ENCODE results near the gene XYLT1.

XYLT1 gene

DNA sequence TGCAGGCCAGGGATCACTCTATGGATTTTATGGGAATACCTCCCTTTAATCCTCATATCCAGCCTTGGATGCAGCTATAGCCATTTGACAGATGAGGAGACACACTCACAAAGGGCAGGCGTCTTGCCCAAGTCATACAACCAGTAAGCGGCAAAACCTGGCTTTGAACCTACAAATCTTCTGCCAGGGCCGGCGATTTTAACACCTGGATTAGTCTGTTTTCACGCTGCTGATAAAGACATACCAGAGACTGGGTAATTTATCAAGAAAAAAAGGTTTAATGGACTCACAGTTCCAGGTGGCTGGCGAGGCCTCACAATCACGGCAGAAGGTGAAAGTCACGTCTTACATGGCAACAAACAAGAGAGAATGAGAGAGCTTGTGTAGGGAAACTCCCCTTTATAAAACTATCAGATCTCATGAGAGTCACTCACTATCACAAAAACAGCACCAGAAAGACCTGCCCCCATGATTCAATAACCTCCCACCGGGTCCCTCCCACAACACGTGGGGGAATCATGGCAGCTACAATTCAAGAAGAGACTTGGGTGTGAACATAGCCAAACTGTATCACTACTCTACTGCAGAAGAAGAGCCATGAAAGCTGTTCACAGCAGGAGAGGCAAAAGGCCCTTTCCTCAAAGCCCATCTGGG, 67.5 kb downstream of the XYLT1 start:
- DNase-seq (ENCODE audit: low read depth, low spot score): no peak

DNA sequence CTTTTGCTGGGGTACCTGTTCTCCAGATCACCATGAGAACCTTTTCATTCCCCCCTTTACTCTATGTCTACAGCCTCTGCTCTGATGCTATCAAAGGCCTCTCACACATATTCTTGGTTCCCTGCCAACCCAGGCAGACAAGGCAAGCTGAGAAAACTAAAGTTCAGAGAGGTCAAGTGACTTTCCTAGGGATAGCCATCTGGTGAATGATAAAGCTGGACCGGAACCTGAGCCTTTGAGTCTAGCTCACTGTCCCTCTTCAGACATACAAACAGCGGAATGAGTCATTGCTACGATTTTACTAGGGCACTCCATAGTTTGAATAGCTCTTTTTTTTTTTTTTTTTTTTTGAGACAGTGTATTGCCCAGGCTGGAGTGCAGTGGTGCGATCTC, 73.3 kb downstream of the XYLT1 start:
- peak; percentile 50 for DNase-seq (ENCODE audit: low read depth, low spot score)

DNA sequence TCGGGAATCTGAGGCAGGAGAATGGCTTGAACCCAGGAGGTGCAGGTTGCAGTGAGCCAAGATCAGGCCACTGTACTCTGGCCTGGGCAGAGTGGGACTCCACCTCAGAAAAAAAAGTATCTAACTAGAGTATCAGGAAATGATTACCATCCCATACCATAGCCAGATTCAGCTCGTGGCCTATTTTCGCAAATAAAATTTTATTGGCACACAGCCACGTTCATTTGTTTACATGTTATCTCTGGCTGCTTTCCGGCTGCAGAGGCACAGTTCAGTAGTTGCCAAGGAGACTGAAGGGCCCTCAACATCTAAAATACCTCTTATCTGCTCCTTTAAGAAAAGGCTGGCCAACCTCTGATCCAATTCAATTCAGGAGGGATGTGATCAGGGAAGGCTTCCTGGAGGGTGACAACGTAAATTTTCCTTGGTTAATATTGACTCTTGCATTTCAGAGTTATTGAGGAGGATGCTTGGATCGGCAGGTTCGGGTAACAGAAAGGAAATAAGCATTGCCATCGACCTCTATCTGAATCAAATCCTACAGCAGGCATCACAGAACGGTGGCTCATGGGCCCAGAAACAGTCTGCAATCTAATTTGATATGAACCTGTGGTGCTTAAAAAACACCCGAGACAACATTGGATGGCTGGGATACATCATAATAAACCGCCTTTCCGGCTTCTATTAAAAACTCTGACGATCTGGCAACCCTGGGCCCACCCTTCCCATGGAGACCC, 73.8 kb downstream of the XYLT1 start:
- peak; percentile 47 for DNase-seq (ENCODE audit: low read depth, low spot score)

DNA sequence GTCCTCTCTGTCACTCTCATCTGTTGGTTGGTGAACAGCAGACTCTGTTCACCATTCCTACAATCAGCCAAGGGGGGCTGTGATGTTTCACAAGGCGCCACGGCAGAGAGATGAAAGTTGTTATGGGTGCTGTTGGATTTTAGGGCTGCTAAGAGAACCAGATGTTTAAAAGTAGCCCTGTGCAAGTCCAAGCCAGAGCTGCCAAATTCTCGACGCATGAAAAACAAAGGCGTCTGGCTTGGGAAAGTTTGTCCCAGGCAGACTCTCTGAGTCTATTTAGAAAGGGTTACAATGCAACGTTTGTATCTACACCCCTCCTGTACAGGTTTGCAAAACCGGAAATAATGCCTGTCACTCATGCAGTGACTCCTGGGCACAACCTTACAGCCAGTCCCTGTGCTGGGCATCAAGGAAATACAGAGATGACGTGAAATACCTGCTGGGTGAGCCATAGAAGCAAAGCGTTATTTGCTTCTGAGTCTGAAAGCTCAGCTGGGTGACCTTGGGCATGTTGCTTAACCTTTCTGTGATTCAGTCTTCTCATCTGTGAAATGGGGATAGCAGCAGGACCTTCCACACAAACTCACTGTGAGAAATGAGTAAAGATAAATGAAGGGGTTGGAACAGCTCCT, 74.8 kb downstream of the XYLT1 start:
- DNase-seq (ENCODE audit: low read depth, low spot score): peak; percentile 25

DNA sequence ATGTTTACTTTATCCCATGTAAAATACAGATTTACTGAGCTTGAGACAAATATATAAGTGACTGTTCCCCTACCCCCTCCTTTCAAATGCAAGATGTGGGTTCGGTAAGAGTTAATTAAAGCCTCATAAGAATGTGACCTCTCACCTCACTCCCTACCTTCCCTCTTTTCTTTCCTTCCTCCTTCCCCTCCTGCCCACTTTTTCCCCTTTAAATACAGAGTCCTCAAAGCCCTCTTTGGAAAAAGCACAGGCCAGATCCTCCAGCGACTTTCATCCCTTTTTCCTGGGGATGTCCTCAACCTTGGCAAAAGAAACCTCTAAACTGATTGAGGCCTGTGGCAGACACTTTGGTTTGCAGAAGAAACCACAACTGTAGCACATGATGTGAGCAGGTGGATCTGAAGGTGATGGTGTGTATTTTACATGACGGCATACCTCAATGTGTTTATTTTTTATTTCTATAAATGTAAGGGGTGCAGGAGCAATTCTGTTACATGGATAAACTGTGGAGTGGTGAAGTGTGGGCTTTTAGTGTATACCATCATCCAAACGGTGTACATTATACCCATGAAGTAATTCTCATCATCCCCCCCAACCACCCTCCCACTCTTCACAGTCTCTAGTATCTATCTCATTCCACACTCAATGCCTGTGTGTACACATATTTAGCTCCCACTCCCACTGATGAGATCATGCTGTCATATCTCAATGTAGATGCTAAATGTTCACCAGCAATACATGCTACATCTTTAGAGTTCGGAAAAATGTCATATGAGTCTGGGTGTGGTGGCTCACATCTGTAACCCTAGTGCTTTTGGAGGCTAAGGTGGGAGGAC, 77.7 kb downstream of the XYLT1 start:
- no peak for DNase-seq (ENCODE audit: low read depth, low spot score)

DNA sequence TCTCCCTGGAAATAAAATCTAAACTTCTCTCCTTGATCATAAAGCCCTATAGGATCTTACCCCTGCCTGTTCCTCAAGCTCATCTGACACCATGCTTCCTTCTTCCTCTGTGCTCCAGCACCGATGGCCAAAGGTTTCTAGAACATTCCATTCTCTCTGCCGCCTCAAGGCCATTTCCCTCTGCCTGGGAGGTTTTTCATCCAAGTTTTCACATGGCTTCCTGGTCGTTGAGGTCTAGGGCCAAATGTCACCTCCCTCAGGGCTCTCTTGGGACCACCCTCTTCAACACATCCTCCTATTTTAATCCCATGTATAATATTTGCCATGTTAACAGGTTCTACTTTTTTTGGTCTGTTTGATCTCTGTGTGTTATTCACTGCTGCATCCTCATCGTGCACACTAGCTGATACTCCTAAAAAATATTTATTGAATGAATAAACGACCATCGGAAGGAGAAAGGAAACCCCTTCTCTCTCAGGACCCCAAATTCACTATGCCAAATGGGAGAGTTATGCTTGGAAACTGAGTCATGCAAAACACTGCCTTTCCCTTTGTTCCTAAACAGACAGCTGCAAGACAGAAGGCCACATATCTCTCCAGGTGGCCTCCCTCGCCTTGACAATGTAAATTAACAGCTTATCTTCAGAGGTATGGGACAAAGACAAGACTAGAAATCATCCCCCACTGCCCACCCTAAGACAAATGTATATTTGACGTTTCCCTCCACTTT, 78.5 kb downstream of the XYLT1 start:
- DNase-seq (ENCODE audit: low read depth, low spot score): no peak

DNA sequence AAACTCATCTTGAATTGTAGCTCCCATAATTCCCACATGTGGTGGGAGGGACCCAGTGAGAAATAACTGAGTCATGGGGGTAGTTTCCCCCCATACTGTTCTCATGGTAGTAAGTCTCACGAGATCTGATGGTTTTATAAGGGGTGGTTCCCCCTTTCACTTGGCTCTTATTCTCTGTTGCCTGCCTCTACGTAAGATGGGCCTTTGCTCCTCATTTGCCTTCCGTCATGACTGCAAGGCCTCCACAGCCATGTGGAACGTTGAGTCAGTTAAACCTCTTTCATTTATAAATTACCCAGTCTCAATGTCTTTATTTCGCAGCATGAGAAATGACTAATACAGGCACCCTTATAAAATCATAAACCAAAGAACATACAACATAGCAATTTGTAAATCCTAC, 79.0 kb downstream of the XYLT1 start:
- no peak for DNase-seq (ENCODE audit: low read depth, low spot score)

DNA sequence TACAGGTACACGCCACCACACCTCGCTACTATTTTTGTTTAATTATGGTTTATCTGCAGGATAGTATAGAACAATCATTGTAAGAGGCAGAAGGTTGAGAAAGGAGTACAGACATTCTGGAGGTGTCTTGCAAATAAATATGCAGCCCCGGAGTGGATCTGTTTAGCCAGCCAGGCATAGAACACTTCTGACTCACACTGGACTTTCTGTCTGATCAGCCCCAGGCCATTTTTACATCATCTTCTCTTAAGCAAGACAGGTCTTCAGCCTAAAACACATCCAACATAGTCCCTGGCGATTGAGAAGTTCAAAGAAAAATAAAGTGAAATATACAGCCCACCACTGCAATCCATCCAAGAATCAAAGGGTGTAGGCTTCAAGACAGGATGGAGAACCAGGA, 81.4 kb downstream of the XYLT1 start:
- no peak for DNase-seq (ENCODE audit: low read depth, low spot score)

DNA sequence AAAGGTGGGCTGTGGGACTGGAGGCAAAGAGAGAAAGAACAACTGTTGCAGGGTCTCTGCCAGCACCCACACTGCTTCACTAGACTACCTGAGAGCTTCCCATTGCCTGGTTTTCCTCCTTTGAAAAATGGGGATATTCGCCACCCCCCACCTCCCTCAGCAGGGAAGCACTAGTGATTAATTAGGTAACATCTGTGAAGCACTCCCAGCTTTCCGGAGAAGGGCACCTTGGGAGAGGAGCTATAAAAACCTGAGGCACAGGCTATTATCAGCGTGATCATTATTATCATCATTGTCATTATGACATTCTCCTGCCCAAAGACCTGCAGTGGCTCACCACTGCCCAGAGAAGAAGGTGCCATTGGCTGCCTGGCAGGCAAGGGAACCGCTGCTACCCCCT, 83.5 kb downstream of the XYLT1 start:
- no peak for DNase-seq (ENCODE audit: low read depth, low spot score)

DNA sequence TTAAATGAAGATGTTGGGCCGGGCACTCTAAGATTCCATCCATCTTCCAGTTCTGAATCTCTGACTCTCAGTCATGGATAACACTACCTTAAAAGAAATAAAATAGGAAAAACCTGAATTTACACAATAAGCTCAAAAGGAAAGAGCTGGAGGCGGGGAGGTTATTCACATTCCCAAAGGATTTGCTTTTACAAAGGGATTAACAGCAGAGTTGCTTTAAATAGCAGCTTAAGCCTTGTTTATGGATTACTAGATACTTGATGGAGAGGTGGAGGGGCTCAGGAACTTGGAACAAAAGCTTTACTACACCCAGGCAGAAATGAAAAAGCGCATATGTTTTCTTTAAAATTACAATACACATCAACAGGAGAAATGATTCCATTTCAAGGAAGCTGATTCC, 84.5 kb downstream of the XYLT1 start:
- DNase-seq (ENCODE audit: low read depth, low spot score): no peak

DNA sequence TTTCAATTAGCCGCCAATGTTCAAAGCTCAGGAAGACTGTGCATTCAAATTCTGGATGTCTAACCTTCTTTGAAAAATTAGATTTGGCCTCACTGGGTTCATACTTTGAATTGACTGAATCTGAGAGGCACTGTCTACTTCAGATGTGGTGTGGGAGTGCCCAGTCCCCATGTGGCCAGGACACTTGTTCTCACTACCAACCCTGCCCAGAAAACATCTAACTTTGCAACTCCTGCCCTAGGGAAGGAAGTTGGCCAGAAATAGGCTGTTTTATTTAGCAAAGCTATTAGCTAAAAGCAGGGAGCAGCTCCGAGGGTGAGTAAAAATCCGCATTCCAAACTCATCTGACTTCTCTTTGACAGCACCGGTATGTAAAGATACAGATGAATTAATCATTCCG, 86.3 kb downstream of the XYLT1 start:
- no peak for DNase-seq (ENCODE audit: low read depth, low spot score)

DNA sequence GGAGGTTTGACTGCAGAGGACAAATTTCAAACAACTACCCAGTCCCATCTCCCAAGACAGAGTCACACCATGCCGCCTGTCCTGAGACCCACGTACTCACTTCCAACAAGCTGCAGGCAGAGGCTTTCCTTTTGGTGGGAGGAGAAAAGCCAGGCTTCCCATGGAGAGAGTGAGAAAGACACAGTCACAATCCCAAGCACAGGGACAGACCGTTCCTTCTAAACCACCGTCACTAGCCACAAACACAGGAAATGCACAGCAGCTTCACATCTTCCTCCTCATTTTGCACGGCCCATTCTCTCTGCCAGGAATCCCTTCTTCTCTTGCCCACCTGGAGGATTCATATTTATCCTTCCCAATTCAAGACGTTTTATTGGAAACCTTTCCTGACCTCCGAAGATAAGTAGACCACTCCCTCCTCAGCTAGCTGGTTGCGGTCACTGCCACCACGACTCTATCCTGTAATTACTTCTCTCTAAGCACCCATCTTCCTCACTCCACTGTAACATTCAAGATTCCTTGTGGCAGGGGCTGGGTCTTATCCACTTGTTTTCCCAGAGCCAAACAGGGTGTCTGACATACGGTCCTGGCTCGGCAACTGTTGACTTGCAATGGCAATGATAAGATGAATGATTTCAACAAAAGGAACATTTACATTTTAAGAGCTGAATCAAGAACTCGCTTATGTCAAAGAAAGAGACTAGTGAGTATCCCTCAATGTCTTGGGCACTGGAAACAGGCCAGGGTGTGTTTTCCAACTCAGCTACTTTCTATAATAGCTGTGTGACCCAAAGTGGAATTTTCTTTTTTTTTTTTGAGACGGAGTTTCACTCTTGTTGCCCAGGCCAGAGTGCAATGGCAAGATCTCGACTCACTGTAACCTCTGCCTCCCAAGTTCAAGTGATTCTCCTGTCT, 87.6 kb downstream of the XYLT1 start:
- no peak for DNase-seq (ENCODE audit: low read depth, low spot score)

DNA sequence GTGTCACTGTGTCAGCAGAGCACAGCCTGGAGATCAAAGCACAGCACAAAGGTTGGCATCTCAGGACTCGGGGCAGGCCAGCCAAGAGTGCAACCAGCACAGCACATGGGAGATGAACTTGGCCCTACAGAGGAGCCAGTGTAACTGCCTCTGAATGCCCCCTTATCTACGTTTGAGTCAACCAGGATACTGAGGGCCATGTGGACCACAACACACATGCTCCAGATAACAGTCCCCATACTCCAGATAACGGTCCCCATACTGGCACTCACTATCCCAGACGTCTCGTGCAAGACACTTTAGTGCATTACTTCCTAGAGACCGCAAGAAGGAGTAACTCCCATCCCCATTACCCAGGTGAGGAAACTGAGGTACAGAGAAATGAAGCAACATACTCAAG, 88.2 kb downstream of the XYLT1 start:
- DNase-seq (ENCODE audit: low read depth, low spot score): no peak

DNA sequence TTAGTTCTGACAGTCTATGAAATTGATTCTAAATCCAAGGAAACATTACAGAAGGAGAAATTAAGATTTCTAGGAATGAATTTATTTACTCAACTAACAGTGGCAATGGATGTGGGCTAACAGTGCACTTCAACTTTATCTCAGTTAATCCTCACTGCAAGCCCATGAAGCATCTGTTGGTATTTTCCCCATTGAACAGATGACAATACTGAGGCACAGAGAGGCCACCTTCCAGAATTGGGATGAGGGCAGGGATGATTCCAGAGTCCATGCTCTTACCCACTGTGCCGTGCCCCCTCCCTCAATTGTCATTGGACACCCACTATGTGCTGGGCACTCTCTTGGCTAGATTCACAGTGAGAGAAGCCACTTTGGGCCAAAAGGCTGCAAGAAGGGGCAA, 89.0 kb downstream of the XYLT1 start:
- DNase-seq (ENCODE audit: low read depth, low spot score): no peak

DNA sequence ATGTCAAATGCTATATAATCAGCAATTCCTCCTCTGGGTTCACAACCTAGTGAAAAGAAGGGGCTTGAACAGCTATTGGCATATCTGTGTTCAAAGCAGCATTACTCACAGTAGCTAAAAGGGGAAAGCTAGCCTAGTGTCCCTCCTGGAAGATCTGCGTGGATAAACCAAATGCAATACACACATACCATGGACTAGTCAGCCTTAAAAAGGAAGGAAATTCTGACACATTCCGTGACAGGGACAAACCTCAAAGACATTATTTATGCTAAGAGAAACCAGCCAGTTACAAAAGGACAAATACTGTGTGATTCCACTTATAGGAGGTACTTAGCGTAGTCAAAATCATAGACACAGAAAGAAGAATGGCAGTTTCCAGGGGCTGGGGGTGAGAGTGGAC, 90.1 kb downstream of the XYLT1 start:
- DNase-seq (ENCODE audit: low read depth, low spot score): peak; percentile 62

DNA sequence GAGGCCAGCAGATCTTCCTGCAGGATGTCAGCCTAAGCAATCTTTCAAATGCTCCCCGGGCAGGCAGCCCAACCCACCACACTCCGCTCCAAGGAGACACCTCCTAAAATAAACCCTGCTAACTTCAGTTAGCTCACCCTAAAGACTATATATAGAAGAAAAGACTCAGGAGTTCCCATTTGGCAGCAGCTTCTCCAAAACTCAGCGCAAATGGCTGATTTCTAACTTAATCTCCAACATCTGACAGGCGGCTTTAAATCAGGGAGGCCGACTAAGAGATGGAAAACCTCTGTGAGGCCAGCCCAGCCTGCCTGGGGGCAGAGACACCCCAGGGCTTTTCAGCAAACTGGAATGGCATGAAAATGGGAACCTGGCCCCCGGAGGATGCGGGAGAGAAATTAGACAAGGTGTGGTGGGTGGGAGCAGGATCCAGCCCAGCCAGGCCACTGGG, 91.6 kb downstream of the XYLT1 start:
- DNase-seq (ENCODE audit: low read depth, low spot score): peak; percentile 40

DNA sequence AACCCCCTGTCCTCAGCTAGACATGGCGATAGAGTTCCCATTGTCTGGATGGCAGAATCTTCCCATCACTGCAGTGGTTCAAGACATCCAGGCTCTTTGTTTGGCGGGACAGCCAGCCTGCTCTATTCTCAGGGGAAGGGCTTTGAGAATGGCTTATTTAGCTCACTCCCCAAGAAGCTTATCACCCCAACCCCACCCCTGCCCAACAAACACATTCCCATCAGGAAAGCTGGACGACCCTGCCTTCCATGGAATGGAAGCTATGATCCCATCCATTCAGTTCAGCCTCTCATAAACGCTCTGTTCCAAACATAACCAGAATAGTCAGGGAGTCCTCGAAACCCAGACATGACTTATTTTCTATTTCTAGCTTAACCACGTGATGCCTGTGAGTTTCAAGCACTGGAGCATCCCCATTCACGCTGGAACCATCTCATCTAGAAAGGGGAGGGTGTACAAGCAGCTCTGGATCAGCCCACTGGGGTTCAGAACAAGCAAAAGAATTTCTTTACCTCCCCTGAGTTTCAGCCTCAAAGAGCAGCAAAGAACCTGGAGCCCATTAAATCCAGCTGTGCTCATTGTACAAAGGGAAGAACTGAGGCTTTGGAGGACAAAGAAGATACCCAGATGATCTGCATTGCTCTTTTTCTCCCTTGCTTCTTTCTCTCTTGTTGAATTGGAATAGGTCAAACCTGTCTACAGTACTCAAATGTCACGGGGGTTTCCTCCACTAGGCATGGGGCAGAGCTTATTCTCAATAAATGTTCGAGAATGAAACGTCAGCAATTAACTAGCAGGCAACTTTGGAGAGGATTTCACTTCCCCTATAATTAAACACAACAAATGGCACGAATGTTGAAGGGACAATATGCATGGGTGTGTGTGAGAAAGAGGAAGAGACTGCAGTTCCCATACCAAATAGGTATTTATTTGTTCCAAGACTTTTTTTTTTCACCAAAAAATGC, 93.1 kb downstream of the XYLT1 start:
- DNase-seq (ENCODE audit: low read depth, low spot score): no peak

DNA sequence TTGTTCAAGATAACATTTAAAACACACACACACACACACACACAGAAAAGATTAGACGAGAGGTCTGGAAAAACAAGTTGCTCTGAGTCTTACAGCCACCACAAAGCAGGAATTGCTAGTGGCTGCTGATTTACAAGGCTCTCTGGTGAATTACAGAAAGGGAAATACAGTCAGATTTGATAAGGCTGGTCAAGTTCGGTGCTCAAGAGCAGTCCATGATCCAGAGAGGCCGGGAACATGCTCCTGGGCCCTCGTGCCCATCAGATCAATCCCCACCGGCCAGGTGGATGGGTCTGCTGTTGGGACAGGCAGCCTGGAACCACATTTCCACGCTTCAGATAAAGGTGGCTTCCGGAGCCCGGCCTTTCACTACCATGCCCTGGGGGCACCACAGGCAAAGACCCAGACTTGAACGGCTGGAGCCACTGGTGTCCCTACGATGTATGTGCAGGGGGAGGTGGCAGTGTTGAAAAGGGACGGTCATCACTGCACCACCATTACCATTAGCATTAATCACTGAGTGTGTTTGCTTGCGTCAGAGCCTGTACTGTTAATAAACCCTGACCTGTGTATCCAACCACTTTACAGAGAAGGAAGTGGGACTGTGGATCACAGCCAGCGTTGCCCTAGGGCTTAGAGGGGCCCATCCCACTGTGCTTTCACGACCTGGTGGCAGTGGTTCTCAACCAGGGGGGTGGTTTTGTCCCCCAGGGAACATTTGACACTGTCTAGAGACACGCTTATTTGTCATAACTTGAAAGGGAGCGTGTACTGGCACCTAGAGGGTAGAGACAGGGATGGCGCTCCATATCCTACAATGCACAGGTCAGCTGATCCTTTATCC, 95.1 kb downstream of the XYLT1 start:
- DNase-seq (ENCODE audit: low read depth, low spot score): no peak
